ENCODE data around the gene NDNF.

NDNF gene, protein sequence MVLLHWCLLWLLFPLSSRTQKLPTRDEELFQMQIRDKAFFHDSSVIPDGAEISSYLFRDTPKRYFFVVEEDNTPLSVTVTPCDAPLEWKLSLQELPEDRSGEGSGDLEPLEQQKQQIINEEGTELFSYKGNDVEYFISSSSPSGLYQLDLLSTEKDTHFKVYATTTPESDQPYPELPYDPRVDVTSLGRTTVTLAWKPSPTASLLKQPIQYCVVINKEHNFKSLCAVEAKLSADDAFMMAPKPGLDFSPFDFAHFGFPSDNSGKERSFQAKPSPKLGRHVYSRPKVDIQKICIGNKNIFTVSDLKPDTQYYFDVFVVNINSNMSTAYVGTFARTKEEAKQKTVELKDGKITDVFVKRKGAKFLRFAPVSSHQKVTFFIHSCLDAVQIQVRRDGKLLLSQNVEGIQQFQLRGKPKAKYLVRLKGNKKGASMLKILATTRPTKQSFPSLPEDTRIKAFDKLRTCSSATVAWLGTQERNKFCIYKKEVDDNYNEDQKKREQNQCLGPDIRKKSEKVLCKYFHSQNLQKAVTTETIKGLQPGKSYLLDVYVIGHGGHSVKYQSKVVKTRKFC

DNA sequence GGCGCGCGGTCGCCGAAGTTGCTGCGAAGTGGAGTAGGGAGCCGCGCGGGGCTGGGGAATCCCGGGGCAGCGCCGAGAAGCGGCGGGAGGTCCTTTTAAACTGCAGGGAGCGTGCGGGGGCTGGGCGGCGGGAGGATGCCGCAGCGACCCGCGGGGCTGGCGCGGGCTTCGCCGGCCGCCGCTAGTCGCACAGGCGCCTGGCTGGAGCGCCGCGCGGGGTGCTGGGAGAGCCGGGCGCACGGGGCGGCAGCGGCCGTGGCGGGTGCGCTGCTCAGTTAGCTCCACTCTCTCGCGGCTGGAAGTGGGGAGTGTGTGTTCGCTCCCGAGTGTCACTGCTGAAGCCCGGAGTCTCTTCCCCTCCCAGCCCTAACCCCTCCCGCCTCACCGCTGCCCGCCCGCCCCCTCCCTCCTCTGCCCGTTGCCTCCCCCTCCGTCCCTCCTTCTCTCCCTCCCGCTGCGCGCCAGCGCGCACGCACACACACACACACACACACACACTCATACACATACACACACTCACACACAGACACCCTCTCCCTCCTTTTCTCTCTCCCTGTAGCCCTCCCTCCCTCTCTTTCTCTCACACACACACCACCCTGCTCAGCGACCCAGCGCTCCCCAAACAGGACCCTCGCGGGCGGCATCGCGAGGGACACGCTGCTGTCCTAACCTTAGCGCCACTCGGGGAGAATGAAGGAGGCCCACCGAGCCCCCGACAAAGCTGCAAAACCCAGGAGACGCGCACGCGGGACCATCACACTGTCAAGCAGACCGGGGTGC, at the start of gene NDNF:
Gene NDNF (minus strand): TSS at position 312 of the 780 bp plus-strand sequence. CDS start 26,698 bp downstream, outside the sequence.
- no peak for DNase-seq

DNA sequence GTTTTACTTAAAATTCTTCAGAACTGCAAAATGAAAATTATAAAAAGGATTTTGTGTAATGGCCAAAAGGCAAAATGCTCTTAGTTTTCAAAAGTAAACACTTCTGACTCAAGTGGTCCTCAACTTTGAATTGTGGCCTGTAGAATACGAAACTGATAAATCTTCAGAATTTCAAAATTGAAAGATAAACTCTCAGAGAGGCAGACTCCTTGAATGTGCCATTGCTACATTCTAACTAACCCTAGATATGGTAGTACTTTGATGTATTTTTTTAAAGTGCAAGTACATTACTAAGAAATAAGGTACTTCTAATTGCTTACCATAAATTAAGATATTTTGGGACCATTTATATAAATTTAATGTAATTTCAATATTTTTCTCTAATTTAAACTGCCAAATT, 47.4 kb upstream of the NDNF start:
- no peak for DNase-seq

DNA sequence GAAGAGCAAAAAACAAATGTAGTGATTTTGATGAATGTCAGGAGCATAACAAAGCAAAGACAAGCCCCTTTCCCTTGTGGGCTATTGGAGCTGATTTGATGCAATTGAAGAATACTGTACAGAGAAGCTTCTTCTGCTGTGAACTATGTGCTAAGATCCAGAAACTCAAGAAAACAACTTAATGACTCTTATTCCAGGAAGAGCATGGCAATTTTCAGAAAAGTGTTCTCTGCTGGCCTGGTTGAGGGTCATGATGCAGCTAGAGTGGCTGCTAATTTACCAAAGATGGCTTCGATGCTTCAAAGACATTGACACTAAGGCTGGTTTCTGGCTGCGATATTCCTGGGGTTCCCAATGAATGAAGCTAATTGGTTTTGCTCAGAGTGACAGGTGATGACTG, 46.0 kb upstream of the NDNF start:
- no peak for DNase-seq

DNA sequence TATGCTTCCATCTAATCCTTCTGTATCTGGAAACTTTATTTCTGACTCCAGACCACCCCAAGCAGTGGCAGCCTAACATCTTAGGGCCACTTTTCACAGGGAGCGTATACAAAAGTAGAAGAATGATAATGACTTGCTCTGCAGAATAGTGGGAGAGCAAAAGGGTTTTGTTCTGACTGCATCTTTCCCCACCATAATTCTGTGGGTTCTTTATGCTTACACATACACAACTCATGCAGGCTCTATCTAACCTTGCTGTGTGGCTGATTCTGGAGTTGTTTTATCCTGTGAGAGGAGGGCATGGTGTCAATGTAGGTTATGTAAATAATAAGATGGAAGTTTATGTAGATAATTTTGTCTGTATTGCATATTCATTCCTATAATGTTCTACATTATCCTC, 42.4 kb upstream of the NDNF start:
- DNase-seq, result no peak

DNA sequence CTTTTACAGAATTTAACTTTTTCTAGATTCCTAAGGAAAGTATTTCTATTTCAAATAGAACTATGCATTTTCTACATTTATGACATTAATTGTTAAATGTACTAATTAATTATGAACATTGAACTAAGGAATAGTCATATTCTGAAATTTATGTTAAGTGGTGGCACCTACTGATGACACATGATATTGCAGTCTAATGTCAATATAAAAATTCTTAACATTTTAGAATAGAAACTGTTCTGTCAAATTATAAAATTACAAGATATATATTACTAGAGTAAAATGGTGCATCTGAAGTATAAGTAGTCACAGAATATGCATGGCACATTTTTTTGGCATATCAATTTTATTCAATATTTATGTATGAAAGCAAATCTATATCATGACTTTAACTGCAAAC, 40.2 kb upstream of the NDNF start:
- DNase-seq, result no peak

DNA sequence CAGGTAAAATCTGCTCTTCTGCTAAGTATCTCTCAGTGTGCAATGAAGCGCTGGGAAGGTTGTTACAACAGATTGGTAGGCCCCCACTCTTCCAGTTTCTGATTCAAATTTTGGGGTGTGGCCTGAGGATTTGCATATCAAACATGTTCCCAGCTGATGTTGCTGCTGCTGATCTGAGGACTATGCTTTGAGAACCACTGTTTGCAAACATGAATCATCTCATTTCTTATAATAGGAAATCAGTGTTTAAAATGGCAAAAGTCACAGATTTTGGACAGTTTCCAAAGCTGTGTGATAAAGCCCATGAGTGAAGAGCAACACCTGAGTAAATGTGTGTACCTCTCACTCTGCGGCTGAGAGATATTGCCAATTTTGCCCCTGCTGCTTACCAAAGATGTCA, 36.2 kb upstream of the NDNF start:
- no peak for DNase-seq

DNA sequence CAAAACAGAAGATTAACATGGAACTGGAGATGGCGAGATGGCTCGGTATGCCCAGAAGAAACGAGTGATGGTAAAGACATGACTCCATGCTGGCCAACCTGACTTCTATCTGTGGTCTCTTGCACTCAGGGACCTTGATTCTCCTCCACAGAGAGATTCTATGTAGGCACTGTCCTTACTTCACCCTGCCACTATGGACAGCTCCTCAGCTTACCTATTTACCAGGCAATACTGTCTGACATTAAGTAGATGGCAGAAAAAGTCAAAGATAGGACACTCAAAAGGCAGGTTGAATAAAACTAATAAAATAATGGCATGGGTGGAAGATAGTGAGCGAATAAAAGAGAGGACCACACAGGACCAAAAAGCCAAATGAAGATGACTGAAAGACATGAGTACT, 35.2 kb upstream of the NDNF start:
- DNase-seq, result no peak

DNA sequence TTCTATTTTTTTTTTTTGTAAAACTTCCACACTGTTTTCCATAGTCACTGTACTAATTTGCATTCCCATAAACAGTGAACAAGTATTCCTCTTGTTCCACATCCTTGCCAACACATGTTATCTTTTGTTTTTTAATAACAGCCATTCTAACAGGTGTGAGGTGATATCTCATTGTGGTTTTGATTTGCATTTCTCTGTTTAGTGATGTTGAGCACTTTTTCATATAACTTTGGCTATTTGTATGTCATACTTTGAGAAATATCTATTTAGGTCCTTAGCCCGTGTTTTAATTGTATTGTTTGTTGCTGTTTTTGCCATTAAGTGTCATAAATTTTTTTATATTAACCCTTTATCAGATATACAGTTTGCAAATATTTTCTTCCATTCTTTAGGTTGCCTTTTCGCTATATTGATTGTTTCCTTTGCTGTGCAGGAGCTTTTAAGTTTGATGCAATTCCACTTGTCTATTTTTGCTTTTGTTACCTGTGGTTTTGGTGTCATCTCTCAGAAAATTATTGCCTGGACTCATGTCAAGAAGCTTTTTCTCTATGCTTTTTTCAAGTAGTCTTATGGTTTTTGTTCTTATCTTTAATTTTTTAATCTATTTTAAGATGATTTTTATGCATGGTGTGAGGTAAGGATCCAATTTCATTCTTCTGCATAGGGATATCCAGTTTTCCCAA, 27.9 kb upstream of the NDNF start:
- DNase-seq, result no peak

DNA sequence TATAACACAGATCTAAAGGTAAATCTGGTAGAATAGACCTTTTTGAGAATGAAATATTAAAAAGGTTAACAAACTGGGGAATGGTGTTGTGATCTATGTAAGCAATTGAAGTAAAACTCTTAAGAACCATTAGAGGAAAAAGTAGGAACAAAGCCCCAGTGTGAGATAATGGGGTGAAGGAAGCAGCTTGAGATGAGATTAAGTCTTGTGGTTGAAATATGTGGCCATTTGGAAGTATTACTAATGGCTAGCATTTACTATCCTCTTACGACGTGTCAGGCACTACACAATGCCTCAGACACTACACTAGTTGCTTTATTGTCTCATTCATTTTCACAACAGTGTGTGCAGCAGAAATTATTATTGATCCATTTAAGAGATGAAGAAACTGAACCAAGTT, 25.9 kb upstream of the NDNF start:
- no peak for DNase-seq

DNA sequence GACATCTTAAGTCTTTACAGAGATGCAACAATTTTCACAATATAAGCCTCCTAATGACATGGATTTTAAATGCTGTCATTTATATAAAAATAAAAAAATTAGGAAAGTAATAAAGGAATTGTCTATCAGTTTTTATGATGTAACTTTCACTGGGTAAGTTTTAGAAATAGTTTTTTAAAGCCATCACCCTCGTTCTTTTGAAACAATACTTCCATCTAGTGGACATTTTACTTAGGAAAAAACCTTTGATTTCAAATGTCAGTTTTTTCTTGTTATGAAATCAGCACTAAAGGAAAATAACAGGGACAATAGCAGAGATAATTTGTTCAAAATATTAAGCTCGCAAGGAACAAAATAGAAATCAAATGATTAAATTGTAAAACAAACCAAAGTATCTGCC, 24.3 kb upstream of the NDNF start:
- DNase-seq, result no peak

DNA sequence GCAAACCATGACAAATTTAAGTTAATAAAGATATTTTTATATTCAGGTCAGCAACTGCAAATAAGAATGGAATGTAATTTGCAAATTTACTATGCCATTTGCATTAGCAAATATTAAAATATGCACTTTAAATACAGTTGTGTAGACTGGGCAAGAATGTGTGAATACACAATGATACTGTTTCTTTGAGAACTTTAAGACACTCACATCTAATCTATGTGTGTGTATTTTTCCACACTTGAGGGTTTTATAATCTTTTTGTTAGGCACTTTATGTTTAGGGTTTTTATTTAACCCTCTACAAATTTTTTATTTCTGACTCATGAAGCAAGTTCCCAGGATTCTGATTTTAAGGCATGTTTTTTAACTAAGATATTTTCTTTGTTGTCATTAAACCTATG, 23.9 kb upstream of the NDNF start:
- DNase-seq, result no peak

DNA sequence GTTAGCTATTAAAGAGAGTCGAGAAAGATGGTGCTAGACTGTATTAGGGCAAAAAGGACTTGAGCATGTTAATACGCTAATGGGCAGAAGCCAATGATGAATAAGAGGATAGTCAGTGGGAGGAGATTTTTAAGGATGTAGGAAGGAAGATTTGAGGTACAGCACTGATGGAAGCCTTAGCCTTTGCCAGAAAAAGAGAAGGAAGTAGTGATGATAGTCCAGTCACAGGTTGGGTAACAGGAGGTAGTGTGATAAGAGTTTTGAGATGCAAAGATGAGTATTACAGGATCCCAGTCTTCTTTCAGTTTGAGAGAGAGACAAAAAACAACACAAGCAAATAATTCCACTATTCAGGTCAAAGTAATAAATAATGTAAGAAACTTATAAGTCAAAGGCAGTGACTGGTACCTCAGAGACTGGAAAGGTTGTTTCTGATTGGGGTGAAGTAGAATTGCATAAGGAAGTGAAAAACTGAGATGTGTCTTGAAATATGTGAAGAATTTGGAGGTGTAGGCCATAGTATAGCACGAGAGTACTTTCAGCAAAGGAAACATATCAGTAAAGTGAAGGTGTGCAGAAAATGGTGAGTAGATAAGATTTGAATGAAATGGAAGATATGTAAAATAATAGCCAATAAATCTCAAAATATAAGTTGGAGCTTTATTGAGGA, 22.1 kb upstream of the NDNF start:
- DNase-seq, result no peak

DNA sequence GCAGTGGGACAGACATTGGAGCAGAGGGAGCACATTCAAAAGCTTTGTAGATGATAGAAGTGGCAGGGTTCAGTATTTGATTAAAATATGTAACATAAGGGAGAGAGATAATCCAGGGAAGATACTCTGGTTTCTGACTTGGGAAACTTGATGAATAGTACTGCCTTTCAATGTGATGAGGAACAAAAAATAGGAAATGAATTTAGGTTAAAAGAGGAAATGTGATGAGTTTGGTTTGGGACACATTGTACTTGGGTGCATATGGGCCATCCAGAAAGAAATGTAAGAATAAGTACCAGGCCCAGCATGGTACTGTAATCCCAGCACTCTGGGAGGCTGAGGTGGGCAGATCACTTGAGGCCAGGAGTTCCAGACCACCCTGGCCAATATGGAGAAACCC, 20.9 kb upstream of the NDNF start:
- DNase-seq, result no peak

DNA sequence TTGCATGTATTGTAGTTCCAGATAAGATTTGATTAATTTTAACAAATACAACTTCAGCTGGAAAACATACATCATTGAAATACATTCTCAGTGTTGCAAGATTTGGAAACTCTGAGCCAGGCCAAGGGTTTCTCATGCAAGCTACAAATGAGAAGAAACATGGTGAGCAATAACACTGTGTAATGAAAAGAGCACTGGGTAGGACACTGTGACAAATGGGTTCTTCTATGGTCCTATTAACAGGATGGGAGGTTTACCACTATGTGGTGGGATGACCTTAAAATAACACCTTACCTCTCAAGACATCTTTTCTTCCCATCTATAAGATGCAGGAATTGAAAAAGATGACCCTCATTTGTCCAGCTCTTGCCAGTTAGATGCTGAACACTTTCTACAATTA, 19.6 kb upstream of the NDNF start:
- DNase-seq, result no peak

DNA sequence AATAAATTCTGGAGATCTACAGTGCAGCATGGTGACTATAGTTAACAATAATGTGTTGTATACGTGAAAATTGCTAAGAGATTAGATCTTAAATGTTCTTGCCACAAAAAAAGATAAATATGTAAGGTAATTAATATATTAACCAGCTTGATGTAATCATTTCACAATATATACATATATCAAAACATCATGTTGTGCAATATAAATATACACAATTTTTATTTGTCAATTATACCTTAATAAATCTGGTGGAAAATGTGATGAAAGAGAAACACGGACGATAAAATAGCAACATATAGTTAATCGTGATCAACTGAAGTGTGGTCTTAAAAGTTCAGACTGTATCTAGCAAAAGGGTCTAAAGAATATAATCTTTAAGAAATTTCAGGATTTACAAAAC, 16.5 kb upstream of the NDNF start:
- no peak for DNase-seq

DNA sequence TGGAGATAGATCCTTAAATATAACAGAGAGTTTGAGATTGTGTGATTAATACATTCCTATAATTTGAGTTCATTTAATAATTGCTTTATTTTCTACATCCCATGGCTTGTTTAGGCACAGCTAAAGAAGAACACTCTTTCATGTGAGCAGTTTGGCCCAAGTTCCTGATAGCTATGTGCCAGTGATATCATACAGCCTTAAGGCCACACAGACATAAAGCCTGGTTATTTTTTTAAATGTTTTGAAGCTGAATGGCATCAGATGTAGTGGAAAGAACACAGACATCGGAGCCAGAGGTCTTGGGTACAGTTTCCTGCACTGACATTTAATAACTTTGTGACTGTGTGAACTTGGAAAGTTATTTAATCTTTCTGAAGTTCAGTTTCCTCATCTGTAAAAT, 7.0 kb upstream of the NDNF start:
- DNase-seq, result no peak

DNA sequence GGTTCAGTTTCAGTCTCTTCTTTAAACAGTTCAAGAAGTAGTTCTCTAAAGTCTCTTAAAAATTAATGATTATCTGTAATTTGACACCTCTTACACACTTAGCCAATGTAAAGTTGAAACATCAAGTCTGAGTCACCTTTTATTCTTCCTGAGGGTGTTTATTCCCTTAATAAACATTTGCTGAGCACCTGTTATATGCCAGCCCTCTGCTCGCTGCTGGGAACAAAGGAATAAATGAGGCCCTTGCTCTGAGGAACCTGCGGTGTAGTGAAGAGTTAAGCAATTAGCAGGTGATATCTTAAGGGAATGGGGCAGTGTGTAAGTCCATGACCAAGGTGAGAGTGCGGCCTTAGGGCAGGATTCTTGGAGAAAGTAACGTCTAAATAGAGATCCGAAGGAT, 5.2 kb upstream of the NDNF start:
- DNase-seq, result no peak

DNA sequence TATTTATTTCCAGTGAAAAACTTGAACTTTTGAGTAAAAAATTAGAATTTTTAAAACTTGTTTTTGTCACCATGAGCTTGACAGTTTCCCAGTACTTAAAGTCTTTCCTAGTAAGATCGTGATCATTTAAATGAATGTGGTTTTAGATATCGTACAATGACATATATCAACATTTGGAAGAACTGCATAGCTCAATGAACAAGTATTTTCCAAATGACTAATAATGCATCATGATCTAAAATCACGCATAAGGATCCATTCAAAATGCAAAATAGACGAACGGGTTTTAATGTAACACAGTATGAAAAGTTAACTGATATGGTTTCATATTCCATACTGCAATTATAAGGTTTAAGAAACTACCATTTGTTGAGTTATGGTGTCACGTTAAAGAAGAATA, 4.1 kb upstream of the NDNF start:
- no peak for DNase-seq

DNA sequence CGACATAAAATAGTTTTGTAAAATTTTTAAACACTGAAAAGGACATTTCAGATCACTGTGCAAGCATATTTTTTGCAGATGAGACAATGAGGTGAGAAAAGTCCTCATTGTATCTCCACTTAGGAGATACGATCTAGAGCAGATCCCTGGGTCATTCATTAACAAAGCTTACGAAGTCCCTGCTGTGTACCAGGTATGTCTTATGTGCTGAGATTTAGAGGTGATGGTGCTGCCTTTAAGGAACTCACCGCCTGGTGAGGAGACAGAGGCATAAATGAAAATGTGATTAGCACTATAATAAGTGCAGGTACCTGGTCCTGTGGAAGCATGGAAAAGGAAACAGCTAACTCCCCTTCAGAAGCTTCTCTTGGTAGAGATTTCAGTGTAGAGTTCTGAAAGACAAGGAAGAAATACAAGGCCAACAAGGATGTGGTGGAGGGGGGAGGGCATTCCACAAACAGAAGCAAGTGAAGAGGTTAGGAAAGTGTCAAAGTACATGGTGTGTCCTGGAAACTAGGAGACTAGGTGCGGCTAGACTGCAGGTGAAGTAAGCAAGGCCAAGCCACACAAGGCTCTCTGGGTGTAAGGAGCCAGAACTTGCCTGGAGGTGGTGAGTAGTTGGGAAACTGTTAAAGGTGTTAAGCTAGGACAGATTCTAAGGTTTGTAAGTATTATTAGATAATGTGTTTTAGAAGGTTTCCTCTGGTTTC, 1.5 kb upstream of the NDNF start:
- no peak for DNase-seq

DNA sequence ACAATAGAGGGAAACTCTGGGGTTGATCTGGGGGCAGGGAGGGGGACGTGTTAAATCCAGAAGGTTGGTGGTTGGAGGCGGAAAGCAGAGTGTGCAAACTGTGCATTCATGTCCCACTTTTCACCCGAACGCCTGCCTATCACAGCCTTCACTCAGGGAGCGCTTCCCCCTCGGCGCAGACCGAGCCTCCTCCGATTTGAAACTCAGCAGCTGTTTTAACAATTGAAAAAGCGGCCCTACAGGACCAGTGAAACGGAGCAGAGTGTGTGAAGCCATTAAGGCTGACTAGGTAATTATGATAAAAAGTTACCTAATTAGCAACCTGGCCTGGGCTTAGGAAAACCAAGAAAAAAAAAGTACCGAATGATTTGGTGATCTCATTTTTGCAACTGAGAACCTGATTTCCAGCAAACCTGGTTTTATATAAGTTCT, 685 bp upstream of the NDNF start:
- no peak for DNase-seq

DNA sequence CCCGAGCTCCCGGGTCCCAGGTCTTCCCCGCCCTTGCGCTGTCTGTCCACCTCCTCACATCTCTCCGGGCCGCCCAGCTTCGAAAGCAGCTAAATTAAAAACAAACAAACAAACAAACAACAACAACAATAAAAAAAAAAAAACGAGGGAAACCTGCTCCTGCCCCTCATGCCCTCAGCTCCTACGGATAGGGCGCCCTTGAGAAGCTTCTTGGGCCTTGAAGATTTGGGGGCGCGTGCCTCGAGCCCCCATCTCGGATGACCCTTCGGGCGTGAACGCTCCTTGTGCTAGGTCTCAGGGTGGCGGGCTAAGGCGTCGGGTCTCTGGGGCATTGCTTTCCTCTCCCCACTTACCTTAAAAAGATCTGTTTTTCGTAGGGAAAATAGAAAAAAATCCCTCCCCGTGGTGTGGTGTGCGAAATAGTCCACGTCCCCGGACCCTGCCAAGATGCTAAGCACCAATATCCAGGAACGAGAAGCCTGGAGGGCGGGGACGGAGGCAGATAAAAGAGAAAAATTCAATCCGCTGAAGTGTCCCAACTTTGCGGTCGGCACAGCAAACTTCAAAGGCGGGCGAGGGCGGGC, 603 bp downstream of the NDNF start:
- no peak for DNase-seq

All from 8988T (cell line).